ENCODE results near the gene AGPAT2. TPM values are rescaled to one million over a fixed set of nuclear protein-coding genes. Genes with fewer than 3 reads are reported as not detected.

The AGPAT2 gene
- total RNA-seq, 2 donors from 2014 or later, result 71.9 to 81.9 TPM

GRCh38 chr9:136656183-136656738 lies 31.0 kb downstream of the AGPAT2 start:
- Histone ChIP-seq H3K27me3 (no peaks in the 10 kb centered on the region), H3K4me1 (peaks cover 0 to 28% of the 10 kb centered on the region in 2 donors)
- no peak for TF ChIP-seq CTCF (IDR thresholded peaks at IDR 0.05)

GRCh38 chr9:136655536-136656182 lies 31.6 kb downstream of the AGPAT2 start:
- Histone ChIP-seq H3K9me3 (no peaks in the 10 kb centered on the region), H3K36me3 (no peaks in the 10 kb centered on the region), H3K27ac (peak overlapping the region; percentile 43 to 78), H3K4me3 (peak overlapping the region in 1 of 2 donors; percentile 33), H3K27me3 (no peaks in the 10 kb centered on the region), H3K4me1 (peaks cover 0 to 28% of the 10 kb centered on the region in 2 donors)
- no peak for TF ChIP-seq CTCF (IDR thresholded peaks at IDR 0.05)
- DNase-seq (ENCODE audit: low spot score), result no peak

More at GRCh38 chr9:136656183-136656738, 31.0 kb downstream of the AGPAT2 start:
- Histone ChIP-seq H3K4me3 (peak overlapping the region in 1 of 2 donors; percentile 33), H3K9me3 (no peaks in the 10 kb centered on the region), H3K36me3 (no peaks in the 10 kb centered on the region), H3K27ac (peak overlapping the region; percentile 78)
- no peak for DNase-seq (ENCODE audit: low spot score)

GRCh38 chr9:136654820-136655535 lies 32.3 kb downstream of the AGPAT2 start:
- Histone ChIP-seq H3K27ac (peak overlapping the region; percentile 43 to 78), H3K9me3 (no peaks in the 10 kb centered on the region), H3K27me3 (no peaks in the 10 kb centered on the region), H3K4me1 (peaks cover 0 to 28% of the 10 kb centered on the region in 2 donors), H3K36me3 (no peaks in the 10 kb centered on the region), H3K4me3 (no peak overlapping the region)
- no peak for DNase-seq (ENCODE audit: low spot score)
- no peak for TF ChIP-seq CTCF (IDR thresholded peaks at IDR 0.05)

- Histone ChIP-seq H3K27ac (peak overlapping the region in 1 of 2 donors; percentile 37), H3K27me3 (no peaks in the 10 kb centered on the region), H3K36me3 (no peaks in the 10 kb centered on the region), H3K4me1 (peaks cover 0 to 28% of the 10 kb centered on the region in 2 donors), H3K9me3 (no peaks in the 10 kb centered on the region), H3K4me3 (no peak overlapping the region)
- DNase-seq (ENCODE audit: low spot score), result no peak
- no peak for TF ChIP-seq CTCF (IDR thresholded peaks at IDR 0.05)
These were observed 33.8 kb downstream of the AGPAT2 start for GRCh38 chr9:136653323-136654079.

- Histone ChIP-seq H3K4me3 (no peak overlapping the region), H3K9me3 (no peaks in the 10 kb centered on the region), H3K36me3 (no peaks in the 10 kb centered on the region), H3K27me3 (no peaks in the 10 kb centered on the region), H3K4me1 (peaks cover 0 to 28% of the 10 kb centered on the region in 2 donors), H3K27ac (no peak overlapping the region)
- no peak for DNase-seq (ENCODE audit: low spot score)
- no peak for TF ChIP-seq CTCF (IDR thresholded peaks at IDR 0.05)
These were observed 35.4 kb downstream of the AGPAT2 start for GRCh38 chr9:136651860-136652259.

Data from right atrium auricular region (tissue), 2 donors.